ENCODE results near the gene DPY19L1. TPM values are rescaled to one million over a fixed set of nuclear protein-coding genes. Genes with fewer than 3 reads are reported as not detected.
"Not testable (repeated sequence)": the region's sequence is repeated elsewhere in the genome, so short reads cannot be mapped to it uniquely, and the experiment has no call there.

DPY19L1 gene
- total RNA-seq, 1 experiment from 2014 or later: 10.7 TPM

GRCh38 chr7:34886856-34887255 is 150.4 kb downstream of the DPY19L1 start:
- Histone ChIP-seq H3K79me2 (ENCODE audit: low read length) (no peaks in the 10 kb centered on the region), H3K9ac (ENCODE audit: low read length) (no peak overlapping the region), H2AFZ (ENCODE audit: low read length) (no peak overlapping the region), H3K4me1 (ENCODE audit: insufficient read depth, low read length) (peaks cover 10% of the 10 kb centered on the region), H3K27me3 (ENCODE audit: low read length) (no peaks in the 10 kb centered on the region), H4K20me1 (ENCODE audit: low read length) (no peaks in the 10 kb centered on the region), H3F3A (ENCODE audit: low read length, unreplicated experiment) (no peaks in the 10 kb centered on the region), H3K4me2 (ENCODE audit: low read length) (no peak overlapping the region), H3K9me2 (replicated peaks; ENCODE audit: low read length) (no peaks in the 10 kb centered on the region), H3K9me3 (ENCODE audit: low read length) (no peaks in the 10 kb centered on the region), H3K4me3 (ENCODE audit: low read length) (no peak overlapping the region), H3K27ac (ENCODE audit: low read length) (no peak overlapping the region), H3K36me3 (ENCODE audit: low read depth, low read length) (no peaks in the 10 kb centered on the region)
- ATAC-seq (no peak), DNase-seq (peak; percentile 26)
- intact Hi-C loops (cut with micrococcal nuclease): no loop called here
- TF ChIP-seq EZH2 (IDR thresholded peaks at IDR 0.05; ENCODE audit: low read length, unreplicated experiment) (no peak), EZH2phosphoT487 (IDR thresholded peaks at IDR 0.05; ENCODE audit: borderline replicate concordance, low read length) (no peak)
- ChIA-PET CTCF (no interaction called here), POLR2A (ENCODE audit: unreplicated experiment) (no interaction called here)
- no TSS peak for BruUV-seq (replicated peaks)

GRCh38 chr7:34883855-34884254 is 153.4 kb downstream of the DPY19L1 start:
- H4K20me1 ChIP-seq (ENCODE audit: low read length); intact Hi-C loops (cut with micrococcal nuclease); H3K4me2 ChIP-seq (ENCODE audit: low read length); H3K4me3 ChIP-seq (ENCODE audit: low read length); H2AFZ ChIP-seq (ENCODE audit: low read length); H3K9me2 ChIP-seq (replicated peaks; ENCODE audit: low read length); ATAC-seq; H3K27ac ChIP-seq (ENCODE audit: low read length); H3K9ac ChIP-seq (ENCODE audit: low read length); H3K79me2 ChIP-seq (ENCODE audit: low read length); CTCF ChIA-PET; H3K36me3 ChIP-seq (ENCODE audit: low read depth, low read length); BruUV-seq (replicated peaks); H3F3A ChIP-seq (ENCODE audit: low read length, unreplicated experiment); H3K4me1 ChIP-seq (ENCODE audit: insufficient read depth, low read length); DNase-seq; H3K27me3 ChIP-seq (ENCODE audit: low read length); POLR2A ChIA-PET (ENCODE audit: unreplicated experiment); H3K9me3 ChIP-seq (ENCODE audit: low read length): not testable (repeated sequence)

- no peaks in the 10 kb centered on the region for H3K9me2 ChIP-seq (replicated peaks; ENCODE audit: low read length)
- H3K9me3 ChIP-seq (ENCODE audit: low read length): no peaks in the 10 kb centered on the region
- H3K27me3 ChIP-seq (ENCODE audit: low read length): no peaks in the 10 kb centered on the region
- H3K4me1 ChIP-seq (ENCODE audit: insufficient read depth, low read length): no peaks in the 10 kb centered on the region
- H3K79me2 ChIP-seq (ENCODE audit: low read length): no peaks in the 10 kb centered on the region
- no peaks in the 10 kb centered on the region for H3K36me3 ChIP-seq (ENCODE audit: low read depth, low read length)
- BruUV-seq (replicated peaks): no TSS peak
- no peaks in the 10 kb centered on the region for H3F3A ChIP-seq (ENCODE audit: low read length, unreplicated experiment)
- no peak overlapping the region for H3K4me2 ChIP-seq (ENCODE audit: low read length)
- ChIA-PET POLR2A (ENCODE audit: unreplicated experiment) (no interaction called here), CTCF (no interaction called here)
- no peak overlapping the region for H3K27ac ChIP-seq (ENCODE audit: low read length)
- DNase-seq (no peak), ATAC-seq (no peak)
- H3K9ac ChIP-seq (ENCODE audit: low read length): no peak overlapping the region
- intact Hi-C loops (cut with micrococcal nuclease): no loop called here
- H2AFZ ChIP-seq (ENCODE audit: low read length): no peak overlapping the region
- no peak overlapping the region for H3K4me3 ChIP-seq (ENCODE audit: low read length)
- no peaks in the 10 kb centered on the region for H4K20me1 ChIP-seq (ENCODE audit: low read length)
- no peak for TF ChIP-seq CTCF (conservative IDR thresholded peaks at IDR 0.05; ENCODE audit: low read depth, low read length)
- no peak for TF ChIP-seq EZH2 (IDR thresholded peaks at IDR 0.05; ENCODE audit: low read length, unreplicated experiment)
- no peak for TF ChIP-seq EZH2phosphoT487 (IDR thresholded peaks at IDR 0.05; ENCODE audit: borderline replicate concordance, low read length)
These were observed 157.4 kb downstream of the DPY19L1 start for GRCh38 chr7:34879871-34880270.

- H3K27me3 ChIP-seq (ENCODE audit: low read length); H3K9me2 ChIP-seq (replicated peaks; ENCODE audit: low read length); H3K79me2 ChIP-seq (ENCODE audit: low read length); H3K4me3 ChIP-seq (ENCODE audit: low read length); H3K9ac ChIP-seq (ENCODE audit: low read length); DNase-seq; CTCF ChIA-PET; POLR2A ChIA-PET (ENCODE audit: unreplicated experiment); ATAC-seq; H3K36me3 ChIP-seq (ENCODE audit: low read depth, low read length); intact Hi-C loops (cut with micrococcal nuclease); H3F3A ChIP-seq (ENCODE audit: low read length, unreplicated experiment); H3K4me2 ChIP-seq (ENCODE audit: low read length); H2AFZ ChIP-seq (ENCODE audit: low read length); H3K27ac ChIP-seq (ENCODE audit: low read length); H3K9me3 ChIP-seq (ENCODE audit: low read length); H3K4me1 ChIP-seq (ENCODE audit: insufficient read depth, low read length); BruUV-seq (replicated peaks); H4K20me1 ChIP-seq (ENCODE audit: low read length): not testable (repeated sequence)
These were observed 158.1 kb downstream of the DPY19L1 start for GRCh38 chr7:34878944-34879735.

Small RNA genes within 50 kb of the gene (microRNA-seq; reads per million reads assigned to microRNA genes)
- gene MIR548N (ENCODE audit: unreplicated experiment): not detected

Other genes with a start within 250 kb of the DPY19L1 start
- gene TBX20, start 216.6 kb upstream of the DPY19L1 start, total RNA-seq (2014; rRNA removed): 0.47 and 1.1 TPM in 2 replicates